MCF 10A (cell line): ENCODE measurements around the gene COL23A1. TPM values are rescaled to one million over a fixed set of nuclear protein-coding genes. Genes with fewer than 3 reads are reported as not detected.

ENCODE experiments used
- BruUV-seq: library from RNA; stranded (reverse); fragments of 400-500 nt; replicated peaks from 2 replicates; lab custom pipeline; 2021; lab: Mats Ljungman, UMichigan
- CTCF ChIA-PET: fragments of 300-600 bp; sonication (Branson Sonifier 250); formaldehyde crosslinking; extraction: SDS; loops from one replicate; lab custom pipeline; 2021; ENCODE audit warnings: antibody characterized with exemption, inconsistent platforms; lab: Yijun Ruan, JAX
- POLR2A ChIA-PET: fragments of 300-600, 350-650 bp; sonication (Branson Sonifier 250); formaldehyde crosslinking; extraction: SDS; loops from one replicate; lab custom pipeline; 2020; ENCODE audit warnings: antibody characterized with exemption, inconsistent platforms; lab: Yijun Ruan, JAX
- DNase-seq: peaks from one replicate; pipeline ENCODE4 v3.0.0-alpha.2; 2018; ENCODE audit not compliant: unreplicated experiment
- H3K27ac Mint-ChIP-seq: one replicate; pipeline ENCODE4 v1.8.0; 2022; ENCODE audit warnings: mild to moderate bottlenecking, low read depth, mixed read lengths; ENCODE audit not compliant: unreplicated experiment
- H3K27me3 Mint-ChIP-seq: one replicate; pipeline ENCODE4 v1.8.0; 2022; ENCODE audit warnings: mixed read lengths; ENCODE audit not compliant: insufficient read depth, unreplicated experiment
- H3K36me3 Mint-ChIP-seq: one replicate; pipeline ENCODE4 v1.8.0; 2022; ENCODE audit warnings: mild to moderate bottlenecking, moderate library complexity, mixed read lengths; ENCODE audit not compliant: insufficient read depth, unreplicated experiment
- H3K4me1 Mint-ChIP-seq: one replicate; pipeline ENCODE4 v1.8.0; 2022; ENCODE audit warnings: mixed read lengths; ENCODE audit not compliant: insufficient read depth, unreplicated experiment
- H3K4me3 Mint-ChIP-seq: one replicate; pipeline ENCODE4 v1.8.0; 2022; ENCODE audit warnings: mild to moderate bottlenecking, moderate library complexity, mixed read lengths; ENCODE audit not compliant: unreplicated experiment
- H3K9me3 Mint-ChIP-seq: one replicate; pipeline ENCODE4 v1.8.0; 2022; ENCODE audit warnings: mixed read lengths; ENCODE audit not compliant: unreplicated experiment
- CTCF ChIP-seq: fragments of 200-600 bp; IDR thresholded peaks from one replicate; pipeline ENCODE4 v1.8.0; 2022; ENCODE audit warnings: antibody characterized with exemption, mild to moderate bottlenecking; ENCODE audit not compliant: unreplicated experiment
- intact Hi-C: fragments of 100-400 bp; cut with micrococcal nuclease; formaldehyde crosslinking; loops from 2 replicates; pipeline ENCODE4 v1.14.1; 2022
- total RNA-seq: library from RNA; stranded (reverse); gene quantifications from 2 replicates; pipeline ENCODE4 v1.2.3, GENCODE V29; 2022

The COL23A1 gene
- total RNA-seq, 1 experiment from 2014 or later, result not detected

GRCh38 chr5:178244576-178244975 is 345.6 kb downstream of the COL23A1 start:
- intact Hi-C loops, result no loop called here
- no peak for TF ChIP-seq CTCF
- Mint-ChIP-seq H3K9me3 (no peaks in the 10 kb centered on the region), H3K4me3 (no peak overlapping the region), H3K27me3 (no peaks in the 10 kb centered on the region), H3K36me3 (no peaks in the 10 kb centered on the region), H3K27ac (no peak overlapping the region), H3K4me1 (peaks cover 10% of the 10 kb centered on the region)
- no TSS peak for BruUV-seq
- DNase-seq, result no peak
- CTCF ChIA-PET, result interaction anchor here (0.5 to 1.8 kb wide), 3 partner anchors 10 to 1745 kb away, joined by 3 to 9 read pairs (median 3); no protein-coding TSS in a partner anchor
- POLR2A ChIA-PET, result interaction anchor here (0.6 kb wide), 1 partner anchor 747 kb away, joined by 3 read pairs; no protein-coding TSS in a partner anchor

- ChIA-PET POLR2A (interaction anchor here (0.7 kb wide), 1 partner anchor 11 kb away, joined by 3 read pairs; no protein-coding TSS in a partner anchor), CTCF (interaction anchor here (1.2 kb wide), 1 partner anchor 14 kb away, joined by 3 read pairs; no protein-coding TSS in a partner anchor)
- no peak overlapping the region for H3K4me3 Mint-ChIP-seq
- no peaks in the 10 kb centered on the region for H3K27me3 Mint-ChIP-seq
- no peaks in the 10 kb centered on the region for H3K36me3 Mint-ChIP-seq
- no TSS peak for BruUV-seq
- no peaks in the 10 kb centered on the region for H3K9me3 Mint-ChIP-seq
- H3K27ac Mint-ChIP-seq, result no peak overlapping the region
- peaks cover 17% of the 10 kb centered on the region for H3K4me1 Mint-ChIP-seq
- intact Hi-C loops, result no loop called here
- DNase-seq, result no peak
- TF ChIP-seq CTCF, result no peak
Observed at GRCh38 chr5:178242416-178242815, 347.8 kb downstream of the COL23A1 start.

- Mint-ChIP-seq H3K36me3 (no peaks in the 10 kb centered on the region), H3K4me3 (no peak overlapping the region), H3K27me3 (no peaks in the 10 kb centered on the region), H3K27ac (no peak overlapping the region), H3K4me1 (peaks cover 24% of the 10 kb centered on the region), H3K9me3 (no peaks in the 10 kb centered on the region)
- POLR2A ChIA-PET, result no interaction called here
- TF ChIP-seq CTCF, result no peak
- no TSS peak for BruUV-seq
- CTCF ChIA-PET, result no interaction called here
- no peak for DNase-seq
- intact Hi-C loops, result no loop called here
Observed at GRCh38 chr5:178241688-178242231, 348.4 kb downstream of the COL23A1 start.

GRCh38 chr5:178241231-178241663 is 348.9 kb downstream of the COL23A1 start:
- no peak for TF ChIP-seq CTCF
- H3K36me3 Mint-ChIP-seq, result no peaks in the 10 kb centered on the region
- DNase-seq, result no peak
- no TSS peak for BruUV-seq
- ChIA-PET CTCF (interaction anchor here (0.7 kb wide), 1 partner anchor 11 kb away, joined by 3 read pairs; no protein-coding TSS in a partner anchor), POLR2A (no interaction called here)
- H3K4me1 Mint-ChIP-seq, result peaks cover 27% of the 10 kb centered on the region
- no peaks in the 10 kb centered on the region for H3K9me3 Mint-ChIP-seq
- H3K27me3 Mint-ChIP-seq, result no peaks in the 10 kb centered on the region
- no peak overlapping the region for H3K27ac Mint-ChIP-seq
- intact Hi-C loops, result no loop called here
- H3K4me3 Mint-ChIP-seq, result no peak overlapping the region
